ENCODE results near the gene GPC5.

GPC5 gene

DNA sequence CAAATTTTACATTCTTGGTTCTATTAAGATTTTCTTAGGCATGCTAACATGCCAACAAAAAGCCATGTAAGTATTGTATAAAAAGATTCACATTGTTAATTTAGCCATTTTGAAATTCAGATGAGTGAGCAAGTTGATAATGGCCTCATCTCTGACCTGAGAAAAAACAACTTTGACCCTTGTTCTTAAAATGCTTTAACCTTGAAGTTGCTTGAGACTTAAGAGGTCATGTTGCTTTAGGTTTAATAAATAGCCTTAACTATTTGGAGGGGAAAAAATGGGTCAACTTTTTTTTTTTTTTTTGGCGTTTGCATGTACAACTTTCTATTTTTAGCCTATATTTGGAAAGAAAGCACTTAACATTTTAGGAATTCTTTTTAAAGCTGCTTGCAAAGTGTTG, 44.9 kb upstream of the GPC5 start:
- TF ChIP-seq, protein P1, sequence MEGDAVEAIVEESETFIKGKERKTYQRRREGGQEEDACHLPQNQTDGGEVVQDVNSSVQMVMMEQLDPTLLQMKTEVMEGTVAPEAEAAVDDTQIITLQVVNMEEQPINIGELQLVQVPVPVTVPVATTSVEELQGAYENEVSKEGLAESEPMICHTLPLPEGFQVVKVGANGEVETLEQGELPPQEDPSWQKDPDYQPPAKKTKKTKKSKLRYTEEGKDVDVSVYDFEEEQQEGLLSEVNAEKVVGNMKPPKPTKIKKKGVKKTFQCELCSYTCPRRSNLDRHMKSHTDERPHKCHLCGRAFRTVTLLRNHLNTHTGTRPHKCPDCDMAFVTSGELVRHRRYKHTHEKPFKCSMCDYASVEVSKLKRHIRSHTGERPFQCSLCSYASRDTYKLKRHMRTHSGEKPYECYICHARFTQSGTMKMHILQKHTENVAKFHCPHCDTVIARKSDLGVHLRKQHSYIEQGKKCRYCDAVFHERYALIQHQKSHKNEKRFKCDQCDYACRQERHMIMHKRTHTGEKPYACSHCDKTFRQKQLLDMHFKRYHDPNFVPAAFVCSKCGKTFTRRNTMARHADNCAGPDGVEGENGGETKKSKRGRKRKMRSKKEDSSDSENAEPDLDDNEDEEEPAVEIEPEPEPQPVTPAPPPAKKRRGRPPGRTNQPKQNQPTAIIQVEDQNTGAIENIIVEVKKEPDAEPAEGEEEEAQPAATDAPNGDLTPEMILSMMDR (IDR thresholded peaks at IDR 0.05) = no peak
- no peak for DNase-seq
- Histone ChIP-seq H3K9me3 (no peaks in the 10 kb centered on the region), H3K27ac (no peak overlapping the region), H3K4me1 (peaks cover 0 to 50% (median 18%) of the 10 kb centered on the region in 4 donors), H3K36me3 (peaks cover 10 to 51% (median 25%) of the 10 kb centered on the region in 3 donors), H3K27me3 (no peaks in the 10 kb centered on the region), H3K4me3 (no peak overlapping the region)
- intact Hi-C loops (cut with DNase I; ENCODE audit: low total_unique reads) = no loop called here

DNA sequence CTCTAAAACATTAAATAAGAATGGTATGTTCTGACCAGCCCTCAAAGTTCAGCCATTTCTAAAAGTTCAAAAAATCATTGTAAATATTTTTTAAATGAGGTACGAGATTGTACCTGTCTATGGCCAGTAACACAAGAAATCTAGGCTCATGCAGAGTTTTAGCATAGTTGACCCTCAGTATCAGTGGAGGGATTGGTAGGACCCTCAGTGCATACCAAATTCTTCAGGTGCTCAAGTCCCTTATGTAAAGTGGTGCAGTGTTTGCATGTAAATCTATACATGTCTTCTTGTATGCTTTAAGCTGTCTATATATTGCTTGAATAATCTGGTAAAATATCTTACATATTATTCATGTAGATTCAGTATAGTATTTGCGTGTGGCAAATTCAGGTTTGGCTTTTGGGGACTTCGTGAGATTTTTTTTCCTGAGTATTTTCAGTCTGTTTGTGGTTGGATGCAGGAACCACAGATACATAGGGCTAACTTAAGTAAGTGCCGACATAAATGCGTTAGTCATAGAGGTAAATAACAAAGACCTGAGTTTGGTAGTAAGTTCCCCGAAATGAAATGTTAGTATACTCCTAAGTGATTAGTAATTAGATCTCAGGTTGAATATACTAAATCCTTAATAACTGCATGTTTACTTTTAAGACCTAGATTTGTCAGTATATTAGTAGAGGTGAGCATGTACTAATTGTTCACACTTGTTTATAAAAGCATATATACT, 43.2 kb upstream of the GPC5 start:
- peaks cover 9 to 45% (median 25%) of the 10 kb centered on the region in 3 donors for H3K36me3 ChIP-seq

DNA sequence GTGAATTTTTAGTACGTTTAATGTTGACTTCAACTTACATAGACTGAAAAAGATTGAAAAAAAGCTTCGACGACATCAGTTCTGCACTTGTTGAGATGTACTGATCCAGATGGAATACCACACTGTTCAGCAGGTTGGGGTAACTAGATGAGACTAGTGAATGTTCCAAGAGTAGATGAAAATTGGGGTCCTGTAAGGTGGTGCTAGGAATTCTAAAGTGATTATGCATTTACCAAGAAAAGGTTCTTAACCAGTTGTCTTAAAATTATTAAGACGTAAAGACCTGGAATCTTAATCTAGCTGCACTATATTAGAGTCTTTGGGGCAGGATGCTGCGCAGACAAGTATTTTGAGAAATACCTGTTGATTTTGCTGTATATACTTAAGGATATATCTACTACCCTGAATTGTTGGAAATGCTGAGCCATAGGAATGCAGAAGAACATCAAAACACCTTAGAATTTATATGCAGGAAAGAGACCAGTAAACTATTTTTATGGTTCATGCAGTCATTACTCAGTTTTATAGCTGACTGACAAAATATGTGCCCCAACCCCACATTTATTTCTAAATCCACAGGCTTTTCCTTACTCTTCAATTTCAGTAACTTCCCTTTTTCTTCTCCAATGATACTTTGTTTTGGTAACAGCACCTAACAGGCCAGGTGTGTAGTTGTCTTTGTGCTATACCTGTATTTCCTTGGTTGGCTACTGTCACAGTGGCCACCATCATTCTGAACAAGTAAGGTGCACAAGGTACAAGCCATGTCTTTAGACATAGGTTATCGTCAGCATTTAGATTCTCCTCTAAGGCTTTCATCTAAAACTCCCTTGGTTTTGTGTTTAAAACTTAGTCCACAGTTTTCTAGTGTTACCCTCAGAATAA, 42.4 kb upstream of the GPC5 start:
- Histone ChIP-seq H3K27me3 (no peaks in the 10 kb centered on the region), H3K4me3 (no peak overlapping the region), H3K36me3 (peaks cover under 1 to 39% (median 17%) of the 10 kb centered on the region in 3 donors), H3K4me1 (peaks cover 0 to 48% (median 10%) of the 10 kb centered on the region in 4 donors), H3K27ac (no peak overlapping the region), H3K9me3 (no peaks in the 10 kb centered on the region)
- DNase-seq = no peak
- TF ChIP-seq, protein P1 (IDR thresholded peaks at IDR 0.05) = no peak
- intact Hi-C loops (cut with DNase I; ENCODE audit: low total_unique reads) = no loop called here

More for the DNA sequence above, 43.2 kb upstream of the GPC5 start:
- no peak for DNase-seq
- Histone ChIP-seq H3K27me3 (no peaks in the 10 kb centered on the region), H3K4me1 (peaks cover 0 to 56% (median 11%) of the 10 kb centered on the region in 4 donors), H3K4me3 (no peak overlapping the region), H3K9me3 (no peaks in the 10 kb centered on the region), H3K27ac (no peak overlapping the region)
- intact Hi-C loops (cut with DNase I; ENCODE audit: low total_unique reads) = no loop called here
- TF ChIP-seq, protein P1 (IDR thresholded peaks at IDR 0.05) = no peak

DNA sequence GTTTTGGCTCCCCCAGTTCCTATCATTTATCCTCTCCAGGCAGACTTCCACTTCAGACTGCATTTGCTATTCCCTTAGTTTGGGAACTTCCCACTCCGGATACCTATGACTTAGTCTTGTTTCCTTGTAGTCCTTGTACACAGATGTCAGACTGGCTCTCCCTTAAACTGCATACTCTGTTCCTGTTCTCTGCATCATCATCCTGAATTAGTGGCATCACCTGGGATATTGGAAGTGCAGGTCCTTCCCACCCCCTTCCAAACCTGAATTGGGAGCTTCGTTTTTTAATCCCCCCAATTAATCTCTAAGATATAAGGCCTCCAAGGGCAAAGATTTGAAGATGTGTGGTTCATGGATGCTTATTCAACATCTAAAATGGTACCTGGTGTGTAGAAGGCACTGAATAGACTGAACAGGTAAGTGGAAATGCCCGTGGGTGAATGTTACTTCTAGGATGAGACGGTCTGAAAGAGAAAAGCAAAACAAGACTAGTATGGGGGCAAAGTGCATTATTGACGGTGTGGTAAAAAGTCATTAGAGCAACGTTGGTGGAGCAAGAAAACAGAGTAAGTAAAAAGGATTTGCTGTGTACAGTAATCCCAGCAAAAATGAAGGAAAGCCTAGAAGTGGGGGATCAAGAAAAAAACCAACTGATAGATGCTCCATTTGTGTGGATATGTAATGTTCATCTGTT, 41.4 kb upstream of the GPC5 start:
- no peak for DNase-seq
- peaks cover 0 to 43% (median 7%) of the 10 kb centered on the region in 4 donors for H3K4me1 ChIP-seq

More for the DNA sequence above, 41.4 kb upstream of the GPC5 start:
- no peaks in the 10 kb centered on the region for H3K9me3 ChIP-seq
- intact Hi-C loops (cut with DNase I; ENCODE audit: low total_unique reads) = no loop called here
- H3K27ac ChIP-seq = no peak overlapping the region
- H3K36me3 ChIP-seq = peaks cover 0 to 39% (median 16%) of the 10 kb centered on the region in 3 donors
- no peaks in the 10 kb centered on the region for H3K27me3 ChIP-seq
- TF ChIP-seq, protein P1 (IDR thresholded peaks at IDR 0.05) = no peak
- H3K4me3 ChIP-seq = no peak overlapping the region

Measured in tibial artery (tissue), 4 donors.